IPS DF 6.9 (cell line): Measurements from ENCODE around the gene HHAT.

Experiments used
- DNase-seq: peaks from one replicate; pipeline ENCODE4 v3.0.0-alpha.2; 2013; ENCODE audit warnings: low read depth, low spot score
- H3K27ac ChIP-seq: one replicate; pipeline ENCODE4 v1.5.1; 2013; ENCODE audit warnings: low read length, control low read depth
- H3K27me3 ChIP-seq: 2 replicates; pipeline ENCODE4 v1.6.1; 2013; ENCODE audit warnings: mild to moderate bottlenecking, low read length; ENCODE audit not compliant: control insufficient read depth, insufficient read depth
- H3K36me3 ChIP-seq: 2 replicates; pipeline ENCODE4 v1.6.1; 2013; ENCODE audit warnings: low read length; ENCODE audit not compliant: control insufficient read depth, insufficient read depth
- H3K4me1 ChIP-seq: 2 replicates; pipeline ENCODE4 v1.6.1; 2013; ENCODE audit warnings: low read length; ENCODE audit not compliant: control insufficient read depth, insufficient read depth
- H3K4me3 ChIP-seq: 2 replicates; pipeline ENCODE4 v1.5.1; 2013; ENCODE audit warnings: mild to moderate bottlenecking, low read length
- H3K9me3 ChIP-seq: 2 replicates; pipeline ENCODE4 v1.6.1; 2013; ENCODE audit warnings: low read length, inconsistent platforms; ENCODE audit not compliant: control insufficient read depth, insufficient read depth
- WGBS: extraction: QIAGEN DNeasy Blood & Tissue Kit; methylation state at CpG from one replicate; pipeline ENCODE4 v1.1.7; 2013; ENCODE audit warnings: mixed read lengths, missing lambda C conversion rate; ENCODE audit not compliant: insufficient read length, insufficient coverage; 5-methylcytosine and 5-hydroxymethylcytosine counted together

The HHAT gene

DNA sequence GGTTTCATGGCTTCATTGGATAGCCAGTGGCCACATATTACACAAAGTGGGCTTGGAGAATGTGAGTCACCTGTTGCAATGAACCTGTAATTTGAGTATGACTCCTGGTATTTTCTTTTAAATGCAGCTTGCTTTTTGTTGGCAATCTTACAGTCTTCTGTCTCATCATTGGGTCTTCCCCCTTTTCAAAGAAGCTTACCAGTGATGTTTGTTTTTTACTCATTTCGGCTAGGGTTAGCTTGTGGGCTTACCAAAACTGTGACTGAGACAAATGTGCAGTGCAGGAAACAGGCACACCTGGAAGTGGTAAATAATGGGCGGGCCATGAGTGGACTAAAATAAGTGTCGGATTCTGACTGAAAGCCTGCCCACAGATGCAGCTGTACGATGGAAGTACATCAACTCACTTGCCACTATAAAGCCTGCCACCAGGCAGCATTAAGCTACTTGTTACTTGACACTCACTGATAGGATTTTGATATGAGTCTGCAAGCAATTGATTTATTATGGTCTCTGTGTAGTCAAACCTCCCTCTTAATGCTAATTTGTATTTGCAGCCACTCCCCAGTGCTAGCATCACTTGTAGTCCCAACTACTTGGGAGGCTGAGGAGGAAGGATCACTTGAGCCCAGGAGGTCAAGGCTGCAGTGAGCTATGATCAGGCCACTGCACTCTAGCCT lies 4.2 kb downstream of the HHAT start:
- DNase-seq: no peak
- WGBS: no CpG with 5 or more reads among the region's 4 CpGs
- H3K27me3 ChIP-seq: peaks cover 43% of the 10 kb centered on the region

DNA sequence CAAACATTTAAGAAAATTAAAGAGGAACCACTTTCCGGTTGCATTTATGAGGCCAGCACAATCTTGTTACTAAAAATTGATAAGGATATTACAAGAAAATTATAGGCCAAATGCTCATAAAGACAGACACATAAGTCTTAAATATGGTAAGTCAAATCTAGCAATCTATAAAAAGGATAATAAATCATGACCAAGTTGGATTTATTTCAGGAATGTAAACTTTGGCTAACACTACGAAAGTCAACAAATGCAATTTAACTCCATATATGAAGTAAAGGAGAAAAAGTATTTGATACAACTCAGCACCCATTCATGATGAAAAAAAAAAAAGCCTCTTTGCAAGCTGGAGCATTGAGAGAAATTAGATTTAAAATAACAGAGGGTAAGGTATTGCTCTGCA lies 6.3 kb downstream of the HHAT start:
- H3K36me3 ChIP-seq: no peaks in the 10 kb centered on the region
- no peaks in the 10 kb centered on the region for H3K4me1 ChIP-seq
- DNase-seq: no peak
- no peak overlapping the region for H3K27ac ChIP-seq
- H3K4me3 ChIP-seq: no peak overlapping the region
- no peaks in the 10 kb centered on the region; the same call in 1 of the 2 replicates for H3K9me3 ChIP-seq
- no CpG with 5 or more reads among the region's 2 CpGs for WGBS
- H3K27me3 ChIP-seq: peaks cover 29% of the 10 kb centered on the region

More for the DNA sequence above, 4.2 kb downstream of the HHAT start:
- Histone ChIP-seq H3K4me3 (no peak overlapping the region), H3K36me3 (no peaks in the 10 kb centered on the region), H3K4me1 (no peaks in the 10 kb centered on the region), H3K27ac (no peak overlapping the region), H3K9me3 (no peaks in the 10 kb centered on the region; the same call in 1 of the 2 replicates)

DNA sequence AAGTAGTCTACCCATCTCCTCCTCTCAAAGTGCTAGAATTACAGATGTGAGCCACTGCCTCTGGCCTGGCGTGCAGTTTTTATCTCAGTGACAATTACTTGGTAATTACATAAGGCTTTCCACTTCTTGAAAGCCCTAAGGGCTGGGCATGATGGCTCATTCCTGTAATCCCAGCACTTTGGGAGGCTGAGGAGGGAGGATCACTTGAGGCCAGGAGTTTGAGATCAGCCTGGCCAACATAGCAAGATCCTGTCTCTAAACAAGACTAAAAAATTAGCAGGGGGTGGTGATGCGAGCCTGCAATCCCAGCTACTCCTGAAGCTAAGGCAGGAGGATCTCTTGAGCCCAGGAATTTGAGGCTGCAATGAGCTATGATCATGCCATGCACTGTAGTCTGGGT lies 7.7 kb downstream of the HHAT start:
- no peaks in the 10 kb centered on the region for H3K4me1 ChIP-seq
- H3K27ac ChIP-seq: no peak overlapping the region
- WGBS: no CpG with 5 or more reads among the region's 2 CpGs
- DNase-seq: no peak
- H3K36me3 ChIP-seq: no peaks in the 10 kb centered on the region
- H3K27me3 ChIP-seq: peaks cover 16% of the 10 kb centered on the region
- no peak overlapping the region for H3K4me3 ChIP-seq
- no peaks in the 10 kb centered on the region; the same call in 1 of the 2 replicates for H3K9me3 ChIP-seq

DNA sequence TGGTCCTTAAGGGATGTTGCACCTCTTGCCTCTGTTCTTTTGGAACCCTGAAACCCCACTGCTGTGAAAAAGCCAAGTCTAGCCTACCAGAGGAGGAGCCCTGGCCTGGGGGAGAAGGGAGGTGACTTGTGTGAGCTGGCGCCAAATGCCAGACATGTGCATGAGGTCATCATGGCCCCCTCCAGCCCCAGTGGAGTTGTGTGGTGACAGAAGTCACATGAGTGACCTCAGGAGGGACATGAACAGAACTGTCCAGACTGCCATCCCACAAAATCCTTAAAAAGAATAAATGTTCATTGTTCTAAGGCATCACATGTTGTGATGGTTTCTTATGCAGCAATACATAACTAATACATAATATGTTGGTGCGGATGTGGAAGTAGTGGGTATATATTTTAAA lies 10.8 kb downstream of the HHAT start:
- Histone ChIP-seq H3K4me3 (no peak overlapping the region), H3K27ac (no peak overlapping the region), H3K9me3 (no peaks in the 10 kb centered on the region; the same call in 1 of the 2 replicates), H3K27me3 (no peaks in the 10 kb centered on the region), H3K4me1 (no peaks in the 10 kb centered on the region), H3K36me3 (no peaks in the 10 kb centered on the region)
- no peak for DNase-seq
- WGBS: no CpG with 5 or more reads among the region's 2 CpGs

DNA sequence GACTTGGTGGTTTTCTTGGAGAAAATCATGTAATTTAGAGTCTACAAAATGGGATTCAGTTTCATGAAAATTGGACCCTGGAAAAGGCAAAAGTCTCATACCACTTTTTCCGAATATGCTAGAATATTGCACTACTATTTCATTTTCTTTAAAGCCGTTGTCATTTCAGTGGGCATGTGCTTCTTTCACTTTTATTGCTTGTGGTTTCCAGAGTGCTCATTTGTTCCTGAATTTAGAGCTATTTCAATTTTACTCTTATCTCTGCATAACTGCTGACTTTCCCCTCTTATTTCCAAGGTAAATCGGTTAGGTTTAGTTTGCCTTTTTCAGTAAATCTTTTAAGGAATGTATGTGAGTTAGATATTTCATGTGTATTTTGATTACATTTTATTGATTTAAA lies 11.6 kb downstream of the HHAT start:
- no peak for DNase-seq
- Histone ChIP-seq H3K4me1 (no peaks in the 10 kb centered on the region), H3K36me3 (no peaks in the 10 kb centered on the region), H3K27ac (no peak overlapping the region), H3K9me3 (no peaks in the 10 kb centered on the region; the same call in 1 of the 2 replicates), H3K4me3 (no peak overlapping the region), H3K27me3 (no peaks in the 10 kb centered on the region)
- WGBS: no CpG with 5 or more reads among the region's 3 CpGs

DNA sequence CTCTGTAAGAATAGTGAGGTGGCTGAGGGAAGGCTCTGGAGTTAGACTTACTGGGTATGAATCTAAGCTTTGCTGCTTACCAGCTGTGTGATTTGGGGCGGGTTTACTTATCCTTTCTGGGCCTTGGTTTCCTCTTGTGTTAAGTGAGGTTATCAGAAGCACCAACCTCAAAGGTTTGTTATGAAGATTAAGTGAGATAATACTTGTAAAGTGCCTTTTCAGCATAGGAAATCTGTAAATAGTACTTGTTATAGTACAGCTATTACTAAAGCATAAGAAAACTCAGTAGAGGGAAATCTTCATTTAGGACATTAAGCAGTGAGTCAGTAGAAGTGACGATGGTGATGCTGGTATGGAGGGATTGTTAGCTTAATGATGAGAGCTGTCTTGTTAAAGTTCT lies 12.1 kb downstream of the HHAT start:
- Histone ChIP-seq H3K4me1 (no peaks in the 10 kb centered on the region), H3K4me3 (no peak overlapping the region), H3K27ac (no peak overlapping the region), H3K9me3 (no peaks in the 10 kb centered on the region; the same call in 1 of the 2 replicates), H3K27me3 (no peaks in the 10 kb centered on the region), H3K36me3 (no peaks in the 10 kb centered on the region)
- DNase-seq: no peak
- no CpG with 5 or more reads among the region's 2 CpGs for WGBS

DNA sequence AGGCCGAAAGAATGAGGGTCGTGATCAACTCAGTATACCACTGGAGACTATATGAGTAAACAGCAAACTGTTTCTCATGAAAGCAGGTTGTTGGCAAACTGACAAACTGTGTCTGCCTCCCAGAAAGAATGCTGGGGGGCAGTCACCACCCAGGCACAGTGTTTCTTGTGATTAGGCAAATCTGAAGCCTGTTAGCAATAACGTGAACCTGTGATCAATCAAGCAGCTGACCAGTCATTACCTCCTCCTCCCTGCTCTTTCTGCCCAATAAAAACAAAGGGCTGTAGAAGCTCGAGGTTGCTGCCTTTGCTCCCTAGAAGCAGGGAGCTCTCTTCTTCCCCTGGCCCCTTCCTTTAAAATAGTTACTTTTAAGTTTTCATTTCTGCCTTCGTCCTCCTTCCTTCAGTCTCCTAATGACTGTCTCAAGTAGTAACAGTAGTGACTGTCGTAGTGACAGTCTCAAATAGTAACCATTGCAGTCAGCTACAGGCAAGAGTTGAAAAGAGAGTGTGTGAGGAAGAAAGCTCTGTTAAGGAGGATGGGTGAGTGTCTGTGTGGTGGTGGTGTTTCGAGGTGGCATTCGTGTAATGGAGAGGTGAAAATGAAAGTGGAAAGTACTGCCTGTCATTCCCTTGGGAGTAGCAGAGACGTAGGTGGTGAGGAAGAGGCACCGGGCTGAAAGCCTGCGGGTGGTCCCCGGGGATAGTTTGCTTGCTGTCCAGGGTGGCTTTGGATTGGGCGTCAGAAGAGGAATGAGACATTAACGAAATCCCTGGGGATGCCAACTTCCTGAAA lies 14.5 kb downstream of the HHAT start:
- no peak for DNase-seq
- no peak overlapping the region for H3K27ac ChIP-seq
- no peak overlapping the region for H3K4me3 ChIP-seq
- no peaks in the 10 kb centered on the region for H3K4me1 ChIP-seq
- H3K36me3 ChIP-seq: no peaks in the 10 kb centered on the region
- no peaks in the 10 kb centered on the region for H3K27me3 ChIP-seq
- WGBS: 100% methylated on average over 2 of the region's 14 CpGs
- no peaks in the 10 kb centered on the region for H3K9me3 ChIP-seq

DNA sequence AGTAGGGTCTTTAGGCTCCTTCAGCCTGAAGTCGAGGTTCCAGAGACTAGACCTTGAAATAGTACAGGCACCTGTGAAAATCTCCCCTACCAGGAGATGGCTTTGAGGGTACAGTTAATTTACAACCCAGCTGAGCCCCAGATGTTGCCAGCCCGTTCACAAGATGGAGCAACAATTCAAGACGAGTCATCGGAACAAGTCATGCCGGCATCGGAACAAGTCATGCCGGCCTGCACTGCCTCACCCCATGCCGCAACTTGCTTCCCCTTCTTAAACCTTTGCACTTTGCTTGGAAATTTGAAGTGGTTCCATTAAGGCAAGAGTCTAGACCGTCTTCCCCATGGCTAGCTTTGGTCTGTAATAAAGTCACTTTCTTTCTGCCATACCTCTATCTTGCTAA lies 16.0 kb downstream of the HHAT start:
- no CpG with 5 or more reads among the region's 9 CpGs for WGBS
- no peak overlapping the region for H3K27ac ChIP-seq
- H3K4me1 ChIP-seq: no peaks in the 10 kb centered on the region

DNA sequence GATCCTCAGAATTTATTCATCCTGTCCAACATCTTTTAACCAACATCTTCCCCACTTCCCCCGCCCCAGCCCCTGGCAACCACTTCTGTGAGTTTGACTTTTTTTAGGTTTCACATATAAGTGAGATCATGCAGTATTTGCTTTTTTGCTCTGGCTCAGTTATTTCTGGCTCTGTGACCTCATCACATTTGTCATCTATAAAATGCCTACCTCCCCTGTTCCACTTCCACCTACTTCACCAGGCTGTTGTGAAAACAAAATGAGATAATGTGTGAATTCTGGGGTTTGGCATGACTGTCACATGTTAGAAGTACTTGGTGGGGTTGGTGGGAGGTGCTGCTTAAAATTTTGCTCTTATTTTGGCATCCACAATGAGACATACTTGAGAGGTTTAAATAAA lies 18.4 kb downstream of the HHAT start:
- DNase-seq: no peak

More for the DNA sequence above, 16.0 kb downstream of the HHAT start:
- H3K9me3 ChIP-seq: no peaks in the 10 kb centered on the region
- no peak overlapping the region for H3K4me3 ChIP-seq
- no peaks in the 10 kb centered on the region for H3K27me3 ChIP-seq
- no peak for DNase-seq
- no peaks in the 10 kb centered on the region for H3K36me3 ChIP-seq

DNA sequence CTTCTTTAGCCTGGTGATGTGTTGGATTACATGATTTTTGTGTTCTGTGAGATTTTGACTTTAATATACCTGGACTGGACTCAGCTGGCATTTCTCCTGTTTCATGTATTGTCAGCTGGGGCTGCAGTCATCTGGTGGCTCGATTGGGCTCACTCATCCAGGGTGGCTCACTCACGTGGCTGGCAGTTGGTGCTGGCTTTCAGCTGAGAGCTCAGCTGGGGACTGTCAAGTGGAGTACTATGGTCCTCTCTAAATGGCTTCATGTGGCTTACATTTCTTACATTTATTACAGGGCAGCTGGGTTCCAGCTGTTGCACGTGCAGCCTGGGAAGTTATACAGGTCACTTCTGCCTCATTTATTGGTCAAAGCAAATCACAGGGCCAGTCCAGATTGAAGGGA lies 22.8 kb downstream of the HHAT start:
- no peak overlapping the region for H3K4me3 ChIP-seq
- no peak overlapping the region for H3K27ac ChIP-seq
- no peaks in the 10 kb centered on the region for H3K4me1 ChIP-seq
- H3K36me3 ChIP-seq: no peaks in the 10 kb centered on the region
- DNase-seq: no peak
- no peaks in the 10 kb centered on the region for H3K9me3 ChIP-seq
- WGBS: no CpG with 5 or more reads among the region's 3 CpGs
- H3K27me3 ChIP-seq: no peaks in the 10 kb centered on the region

More for the DNA sequence above, 18.4 kb downstream of the HHAT start:
- Histone ChIP-seq H3K4me3 (no peak overlapping the region), H3K9me3 (no peaks in the 10 kb centered on the region), H3K27me3 (no peaks in the 10 kb centered on the region), H3K27ac (no peak overlapping the region), H3K36me3 (no peaks in the 10 kb centered on the region), H3K4me1 (no peaks in the 10 kb centered on the region)
- WGBS: no CpG with 5 or more reads among the region's 1 CpG
